CD14-positive monocyte (primary cell): ENCODE data around the gene ZNF622. TPM values are rescaled to one million over a fixed set of nuclear protein-coding genes. Genes with fewer than 3 reads are reported as not detected.

Experiments
- DNase-seq, 3 donors: peaks; one replicate each; pipeline ENCODE4 v3.0.0-alpha.2; 2011 to 2022
- H2AFZ ChIP-seq: 2 replicates; pipeline ENCODE4 v1.6.0; 2012; ENCODE audit warnings: mild to moderate bottlenecking, low read depth, low read length, inconsistent platforms; ENCODE audit not compliant: insufficient read depth, poor library complexity, severe bottlenecking
- H3K27ac ChIP-seq, 2 donors: 1 replicate in 1 of 2; 2 replicates in 1 of 2; pipeline ENCODE4 v1.5.1; 2012 to 2013; ENCODE audit warnings: low read length in 2 of 2, control low read depth in 1 of 2, inconsistent platforms in 1 of 2, low read depth in 1 of 2, mild to moderate bottlenecking in 1 of 2
- H3K27me3 ChIP-seq, 2 donors: one replicate each; pipeline versions ENCODE4 v1.6.0 to v1.6.1; 2011 to 2013; ENCODE audit warnings: low read length in 2 of 2; ENCODE audit not compliant: control insufficient read depth in 2 of 2, insufficient read depth in 2 of 2
- H3K36me3 ChIP-seq, 2 donors: replicated peaks in 1 of 2; 1 replicate in 1 of 2; 2 replicates in 1 of 2; pipeline versions ENCODE4 v1.5.1 to v1.6.1; 2012 to 2013; ENCODE audit warnings: low read length in 2 of 2, control low read depth in 1 of 2, inconsistent platforms in 1 of 2, mild to moderate bottlenecking in 1 of 2; ENCODE audit not compliant: insufficient read depth in 2 of 2, control insufficient read depth in 1 of 2
- H3K4me1 ChIP-seq, 2 donors: 1 replicate in 1 of 2; 2 replicates in 1 of 2; pipeline versions ENCODE4 v1.5.1 to v1.6.1; 2012 to 2013; ENCODE audit warnings: low read length in 2 of 2, control low read depth in 1 of 2, inconsistent platforms in 1 of 2, mild to moderate bottlenecking in 1 of 2, moderate library complexity in 1 of 2; ENCODE audit not compliant: insufficient read depth in 2 of 2, control insufficient read depth in 1 of 2
- H3K4me2 ChIP-seq: replicated peaks from 2 replicates; pipeline ENCODE3; 2012; ENCODE audit warnings: low read length, moderate library complexity, mild to moderate bottlenecking; ENCODE audit not compliant: poor library complexity, severe bottlenecking; ENCODE audit errors: extremely low read depth
- H3K4me3 ChIP-seq, 3 experiments: fragments of 200-600 bp in 1 of 3; sonication (generic) in 1 of 3; replicated peaks in 1 of 3; 1 replicate in 2 of 3; 2 replicates in 1 of 3; pipeline ENCODE4 v1.5.1; 2011 to 2013; ENCODE audit warnings: low read length in 3 of 3, mild to moderate bottlenecking in 3 of 3, control low read depth in 2 of 3, low read depth in 2 of 3, inconsistent platforms in 1 of 3, moderate library complexity in 1 of 3
- H3K79me2 ChIP-seq: 2 replicates; pipeline ENCODE4 v1.6.0; 2012; ENCODE audit warnings: mild to moderate bottlenecking, control low read depth, inconsistent platforms, low read length, moderate library complexity; ENCODE audit not compliant: insufficient read depth
- H3K9ac ChIP-seq: 2 replicates; pipeline ENCODE4 v1.6.0; 2017; ENCODE audit warnings: low read length, mild to moderate bottlenecking; ENCODE audit not compliant: insufficient read depth, poor library complexity, severe bottlenecking
- H3K9me3 ChIP-seq, 2 donors: replicated peaks in 1 of 2; 1 replicate in 1 of 2; 2 replicates in 1 of 2; pipeline versions ENCODE4 v1.5.1 to v1.6.1; 2012 to 2013; ENCODE audit warnings: low read length in 2 of 2, control low read depth in 1 of 2; ENCODE audit not compliant: control insufficient read depth in 1 of 2, insufficient read depth in 1 of 2
- H4K20me1 ChIP-seq: 2 replicates; pipeline ENCODE4 v1.6.0; 2012; ENCODE audit warnings: mild to moderate bottlenecking, low read length, control low read depth, moderate library complexity; ENCODE audit not compliant: insufficient read depth
- H3K27ac Mint-ChIP-seq, 7 donors: one replicate each; pipeline ENCODE4 v1.8.0; 2020; ENCODE audit warnings: mild to moderate bottlenecking in 7 of 7, mixed read lengths in 7 of 7, moderate library complexity in 6 of 7, inconsistent platforms in 2 of 7
- H3K27me3 Mint-ChIP-seq, 3 donors: one replicate each; pipeline ENCODE4 v1.8.0; 2021 to 2022; ENCODE audit warnings: low read depth in 3 of 3, mild to moderate bottlenecking in 3 of 3, mixed read lengths in 3 of 3, moderate library complexity in 3 of 3, inconsistent platforms in 1 of 3
- H3K36me3 Mint-ChIP-seq, 2 donors: one replicate each; pipeline ENCODE4 v1.8.0; 2020; ENCODE audit warnings: mixed read lengths in 2 of 2, inconsistent platforms in 1 of 2, mild to moderate bottlenecking in 1 of 2
- H3K4me1 Mint-ChIP-seq: one replicate; pipeline ENCODE4 v1.8.0; 2020; ENCODE audit warnings: mild to moderate bottlenecking, mixed read lengths
- H3K4me3 Mint-ChIP-seq, 2 donors: one replicate each; pipeline ENCODE4 v1.8.0; 2020; ENCODE audit warnings: mild to moderate bottlenecking in 2 of 2, mixed read lengths in 2 of 2, moderate library complexity in 1 of 2
- H3K9me3 Mint-ChIP-seq, 7 donors: one replicate each; pipeline ENCODE4 v1.8.0; 2020 to 2022; ENCODE audit warnings: mixed read lengths in 7 of 7, mild to moderate bottlenecking in 6 of 7, moderate library complexity in 6 of 7, inconsistent platforms in 2 of 7
- WGBS: methylation state at CpG from one replicate; pipeline ENCODE4 v1.1.5; 2013; ENCODE audit warnings: missing lambda C conversion rate; ENCODE audit not compliant: insufficient coverage; 5-methylcytosine and 5-hydroxymethylcytosine counted together
- intact Hi-C, 2 donors: fragments of 100-400 bp; cut with micrococcal nuclease; formaldehyde crosslinking; loops; one replicate each; pipeline versions ENCODE4 v1.15.0 to v1.15.1; 2023
- polyA plus RNA-seq, 3 donors: library from polyadenylated mRNA; depleted of rRNA in 1 of 3; unstranded in 2 of 3; stranded (reverse) in 1 of 3; fragments of 300-500 nt in 2 of 3; fragments of >200 nt in 1 of 3; fragmentation: Illumina TruSeq in 2 of 3; gene quantifications; 1 replicate in 2 of 3; 2 replicates in 1 of 3; pipeline ENCODE4 v1.2.3, GENCODE V29; 2012 to 2021
- TF ChIP-seq, protein P1 (sequence below): fragments of 200-600 bp; IDR thresholded peaks from one replicate; pipeline ENCODE4 v1.8.0; 2022; ENCODE audit warnings: antibody characterized with exemption, mild to moderate bottlenecking

Gene ZNF622
- polyA plus RNA-seq, 3 donors, result 6.1 to 30.1 (median 25.8) TPM

DNA sequence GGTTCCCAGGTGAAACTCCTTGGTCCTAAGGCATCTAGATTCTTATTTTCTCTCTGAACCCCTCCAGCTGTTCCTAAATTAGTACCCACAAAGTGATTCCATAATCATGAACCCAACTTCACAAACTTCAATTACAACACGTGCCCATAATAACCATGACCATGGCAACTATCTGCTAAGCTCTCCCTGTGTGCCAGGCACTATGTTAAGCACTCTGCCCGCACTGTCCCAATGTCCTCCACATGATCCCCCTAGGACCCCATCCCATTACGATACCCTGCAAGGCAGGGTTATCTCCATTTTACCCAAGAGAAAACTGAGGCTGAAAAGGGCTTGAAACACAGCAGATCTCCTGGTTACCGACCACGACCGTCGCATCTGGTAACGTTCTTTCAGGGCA, 25.3 kb upstream of the ZNF622 start:
- 99% methylated on average over 8 of the region's 8 CpGs for WGBS
- intact Hi-C loops, result loop anchor here in 1 of 2 donors (10.0 kb wide), 1 partner anchor 174 kb away; no protein-coding TSS in a partner anchor
- Mint-ChIP-seq H3K36me3 (no peaks in the 10 kb centered on the region), H3K27ac (peak overlapping the region in 1 of 7 donors; percentile 1), H3K27me3 (peaks cover 0 to 2% (median 1%) of the 10 kb centered on the region in 3 donors), H3K4me3 (no peak overlapping the region), H3K4me1 (no peaks in the 10 kb centered on the region), H3K9me3 (peaks cover 5 to 17% (median 13%) of the 10 kb centered on the region in 7 donors)
- no peak overlapping the region for H3K27ac ChIP-seq
- no peaks in the 10 kb centered on the region for H3K36me3 ChIP-seq
- H3K79me2 ChIP-seq, result no peaks in the 10 kb centered on the region
- no peak for DNase-seq
- H3K27me3 ChIP-seq, result no peaks in the 10 kb centered on the region
- no peak overlapping the region for H3K4me3 ChIP-seq
- no peak overlapping the region for H3K9ac ChIP-seq
- H3K9me3 ChIP-seq, result peaks cover 0 to 13% of the 10 kb centered on the region in 2 donors
- no peaks in the 10 kb centered on the region for H4K20me1 ChIP-seq
- no peaks in the 10 kb centered on the region for H3K4me1 ChIP-seq
- no peak overlapping the region for H2AFZ ChIP-seq
- TF ChIP-seq, protein P1, sequence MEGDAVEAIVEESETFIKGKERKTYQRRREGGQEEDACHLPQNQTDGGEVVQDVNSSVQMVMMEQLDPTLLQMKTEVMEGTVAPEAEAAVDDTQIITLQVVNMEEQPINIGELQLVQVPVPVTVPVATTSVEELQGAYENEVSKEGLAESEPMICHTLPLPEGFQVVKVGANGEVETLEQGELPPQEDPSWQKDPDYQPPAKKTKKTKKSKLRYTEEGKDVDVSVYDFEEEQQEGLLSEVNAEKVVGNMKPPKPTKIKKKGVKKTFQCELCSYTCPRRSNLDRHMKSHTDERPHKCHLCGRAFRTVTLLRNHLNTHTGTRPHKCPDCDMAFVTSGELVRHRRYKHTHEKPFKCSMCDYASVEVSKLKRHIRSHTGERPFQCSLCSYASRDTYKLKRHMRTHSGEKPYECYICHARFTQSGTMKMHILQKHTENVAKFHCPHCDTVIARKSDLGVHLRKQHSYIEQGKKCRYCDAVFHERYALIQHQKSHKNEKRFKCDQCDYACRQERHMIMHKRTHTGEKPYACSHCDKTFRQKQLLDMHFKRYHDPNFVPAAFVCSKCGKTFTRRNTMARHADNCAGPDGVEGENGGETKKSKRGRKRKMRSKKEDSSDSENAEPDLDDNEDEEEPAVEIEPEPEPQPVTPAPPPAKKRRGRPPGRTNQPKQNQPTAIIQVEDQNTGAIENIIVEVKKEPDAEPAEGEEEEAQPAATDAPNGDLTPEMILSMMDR, result no peak
- H3K4me2 ChIP-seq, result no peak overlapping the region

DNA sequence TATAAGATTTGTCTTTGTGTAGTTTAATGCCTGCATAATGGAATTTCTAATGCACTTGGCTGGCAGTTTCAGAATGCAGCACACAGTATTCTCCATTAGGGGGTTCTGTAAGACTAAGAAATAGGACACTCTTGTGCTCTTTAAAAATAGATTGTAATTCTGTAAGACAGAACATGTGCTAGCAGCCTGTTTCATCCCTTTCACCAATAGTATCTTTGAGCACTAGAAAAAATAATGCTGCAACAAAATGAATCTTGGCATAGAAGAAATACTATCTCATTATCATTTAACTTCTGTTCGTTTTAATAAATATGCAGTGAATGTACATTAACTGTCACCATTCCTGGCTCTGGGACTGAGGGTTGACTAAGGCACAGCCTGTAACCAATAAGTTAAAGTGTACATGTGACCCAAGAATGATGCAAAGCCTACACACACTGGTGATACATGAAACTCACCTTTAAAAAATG, 23.8 kb upstream of the ZNF622 start:
- Mint-ChIP-seq H3K4me3 (no peak overlapping the region), H3K27me3 (peaks cover 0 to 2% (median 1%) of the 10 kb centered on the region in 3 donors), H3K4me1 (no peaks in the 10 kb centered on the region), H3K9me3 (peaks cover under 1 to 3% (median 2%) of the 10 kb centered on the region in 7 donors), H3K36me3 (no peaks in the 10 kb centered on the region), H3K27ac (no peak overlapping the region)
- Histone ChIP-seq H3K9me3 (peaks cover 0 to 2% of the 10 kb centered on the region in 2 donors), H3K4me2 (no peak overlapping the region), H3K79me2 (no peaks in the 10 kb centered on the region), H3K4me1 (no peaks in the 10 kb centered on the region), H4K20me1 (no peaks in the 10 kb centered on the region), H2AFZ (no peak overlapping the region), H3K27me3 (no peaks in the 10 kb centered on the region), H3K9ac (no peak overlapping the region), H3K4me3 (no peak overlapping the region), H3K27ac (no peak overlapping the region), H3K36me3 (no peaks in the 10 kb centered on the region)
- DNase-seq, result peak in 2 of 3 donors; percentile 27 to 39
- TF ChIP-seq, protein P1, result peak; percentile 61
- WGBS, result no CpG with 5 or more reads among the region's 1 CpG
- intact Hi-C loops, result loop anchor here in 1 of 2 donors (5.0 kb wide), 1 partner anchor 178 kb away; no protein-coding TSS in a partner anchor
